Trophoblast cell (in vitro differentiated cells and primary cell): ENCODE results near the gene BHLHE40.

Experiments used
- DNase-seq, 2 donors: peaks; one replicate each; pipeline ENCODE4 v3.0.0-alpha.2; 2016
- H2AFZ ChIP-seq: 2 replicates; pipeline ENCODE4 v1.6.1; 2013; ENCODE audit warnings: low read length, moderate library complexity, mild to moderate bottlenecking; ENCODE audit not compliant: insufficient read depth, poor library complexity
- H2AK5ac ChIP-seq: 2 replicates; pipeline ENCODE4 v1.6.1; 2013; ENCODE audit warnings: mild to moderate bottlenecking, low read length
- H2BK120ac ChIP-seq: 2 replicates; pipeline ENCODE4 v1.6.1; 2013; ENCODE audit warnings: low read length, mild to moderate bottlenecking, moderate library complexity; ENCODE audit not compliant: insufficient read depth, poor library complexity
- H2BK12ac ChIP-seq: 2 replicates; pipeline ENCODE4 v1.6.1; 2013; ENCODE audit warnings: mild to moderate bottlenecking, low read length, moderate library complexity
- H2BK5ac ChIP-seq: 2 replicates; pipeline ENCODE4 v1.6.1; 2013; ENCODE audit warnings: low read length, low read depth, moderate library complexity, mild to moderate bottlenecking; ENCODE audit not compliant: poor library complexity
- H3K14ac ChIP-seq: 2 replicates; pipeline ENCODE4 v1.6.1; 2013; ENCODE audit warnings: mild to moderate bottlenecking, low read length
- H3K18ac ChIP-seq: 2 replicates; pipeline ENCODE4 v1.6.1; 2013; ENCODE audit warnings: mild to moderate bottlenecking, low read length
- H3K23ac ChIP-seq: 2 replicates; pipeline ENCODE4 v1.6.1; 2013; ENCODE audit warnings: low read length
- H3K27ac ChIP-seq: 2 replicates; pipeline ENCODE4 v1.5.1; 2013; ENCODE audit warnings: low read depth, mild to moderate bottlenecking, inconsistent platforms, low read length, moderate library complexity
- H3K27me3 ChIP-seq: 2 replicates; pipeline ENCODE4 v1.6.1; 2013; ENCODE audit warnings: inconsistent platforms, mild to moderate bottlenecking, low read length, moderate library complexity; ENCODE audit not compliant: insufficient read depth
- H3K36me3 ChIP-seq, 2 experiments: 1 replicate in 1 of 2; 2 replicates in 1 of 2; pipeline ENCODE4 v1.6.1; 2013; ENCODE audit warnings: low read length in 2 of 2, mild to moderate bottlenecking in 2 of 2, moderate library complexity in 1 of 2; ENCODE audit not compliant: insufficient read depth in 2 of 2, control insufficient read depth in 1 of 2
- H3K4ac ChIP-seq: 2 replicates; pipeline ENCODE4 v1.6.1; 2013; ENCODE audit warnings: low read depth, mild to moderate bottlenecking, low read length, moderate library complexity
- H3K4me1 ChIP-seq, 2 experiments: 1 replicate in 1 of 2; 2 replicates in 1 of 2; pipeline ENCODE4 v1.6.1; 2013; ENCODE audit warnings: low read length in 2 of 2, mild to moderate bottlenecking in 2 of 2, moderate library complexity in 1 of 2; ENCODE audit not compliant: insufficient read depth in 2 of 2, control insufficient read depth in 1 of 2
- H3K4me2 ChIP-seq: 2 replicates; pipeline ENCODE4 v1.6.1; 2013; ENCODE audit warnings: inconsistent platforms, mild to moderate bottlenecking, low read length, moderate library complexity
- H3K4me3 ChIP-seq: 2 replicates; pipeline ENCODE4 v1.5.1; 2013; ENCODE audit warnings: mild to moderate bottlenecking, low read depth, low read length, inconsistent platforms
- H3K79me1 ChIP-seq: one replicate; pipeline ENCODE4 v1.6.1; 2013; ENCODE audit warnings: low read length
- H3K79me2 ChIP-seq: 2 replicates; pipeline ENCODE4 v1.6.1; 2013; ENCODE audit warnings: low read length, mild to moderate bottlenecking; ENCODE audit not compliant: control insufficient read depth, insufficient read depth, poor library complexity
- H3K9ac ChIP-seq: 2 replicates; pipeline ENCODE4 v1.6.1; 2013; ENCODE audit warnings: mild to moderate bottlenecking, low read length
- H3K9me3 ChIP-seq: 2 replicates; pipeline ENCODE4 v1.6.1; 2013; ENCODE audit warnings: low read depth, mild to moderate bottlenecking, control low read depth, inconsistent platforms, low read length; ENCODE audit not compliant: insufficient read depth
- H4K12ac ChIP-seq: 2 replicates; pipeline ENCODE4 v1.6.1; 2013; ENCODE audit warnings: low read depth, mild to moderate bottlenecking, low read length, moderate library complexity
- H4K8ac ChIP-seq: 2 replicates; pipeline ENCODE4 v1.6.1; 2013; ENCODE audit warnings: low read depth, mild to moderate bottlenecking, low read length, moderate library complexity
- H4K91ac ChIP-seq: one replicate; pipeline ENCODE4 v1.6.1; 2013; ENCODE audit warnings: low read depth, mild to moderate bottlenecking, low read length, moderate library complexity
- WGBS: extraction: QIAGEN DNeasy Blood & Tissue Kit; methylation state at CpG from one replicate; pipeline ENCODE4 v1.1.7; 2013; ENCODE audit warnings: missing lambda C conversion rate; ENCODE audit not compliant: insufficient read length, insufficient coverage; ENCODE audit errors: extremely low coverage; 5-methylcytosine and 5-hydroxymethylcytosine counted together

Gene BHLHE40

DNA sequence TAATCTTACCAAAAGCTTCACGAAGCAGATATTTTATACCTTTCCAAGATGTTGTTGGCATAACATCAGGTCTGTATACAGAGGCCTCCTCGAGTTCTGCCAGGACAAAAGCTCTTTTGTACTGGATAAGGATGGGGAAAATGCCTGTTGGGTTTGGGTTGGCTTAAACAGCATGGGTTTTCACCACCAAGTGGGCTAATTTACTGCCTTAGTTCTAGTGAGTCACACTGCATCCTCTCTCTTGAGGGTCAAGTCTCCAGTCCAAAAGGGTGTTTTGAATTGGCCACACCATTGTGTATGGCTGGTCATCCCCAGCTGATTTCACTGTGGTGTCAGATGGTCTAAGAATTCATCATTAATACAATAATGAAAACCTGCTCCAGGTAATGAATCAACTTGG lies 26.1 kb upstream of the BHLHE40 start:
- H3K4me1 ChIP-seq, result no peaks in the 10 kb centered on the region
- no peak overlapping the region for H3K18ac ChIP-seq
- H2BK12ac ChIP-seq, result no peak overlapping the region
- DNase-seq, result no peak
- H2AFZ ChIP-seq, result no peak overlapping the region
- H3K27me3 ChIP-seq, result no peaks in the 10 kb centered on the region
- H3K27ac ChIP-seq, result no peak overlapping the region
- no peaks in the 10 kb centered on the region for H3K36me3 ChIP-seq
- H3K9ac ChIP-seq, result no peak overlapping the region
- no peak overlapping the region for H4K91ac ChIP-seq
- no peak overlapping the region for H2BK5ac ChIP-seq
- no peak overlapping the region for H3K23ac ChIP-seq
- H4K8ac ChIP-seq, result no peak overlapping the region
- no peaks in the 10 kb centered on the region for H3K79me2 ChIP-seq
- no peak overlapping the region for H3K14ac ChIP-seq
- no CpG with 5 or more reads among the region's 2 CpGs for WGBS
- H3K79me1 ChIP-seq, result no peaks in the 10 kb centered on the region
- no peak overlapping the region for H2BK120ac ChIP-seq
- H3K4me3 ChIP-seq, result no peak overlapping the region
- H3K9me3 ChIP-seq, result peaks cover 2% of the 10 kb centered on the region
- no peak overlapping the region for H2AK5ac ChIP-seq
- no peak overlapping the region for H3K4me2 ChIP-seq
- H3K4ac ChIP-seq, result no peak overlapping the region
- no peak overlapping the region for H4K12ac ChIP-seq

DNA sequence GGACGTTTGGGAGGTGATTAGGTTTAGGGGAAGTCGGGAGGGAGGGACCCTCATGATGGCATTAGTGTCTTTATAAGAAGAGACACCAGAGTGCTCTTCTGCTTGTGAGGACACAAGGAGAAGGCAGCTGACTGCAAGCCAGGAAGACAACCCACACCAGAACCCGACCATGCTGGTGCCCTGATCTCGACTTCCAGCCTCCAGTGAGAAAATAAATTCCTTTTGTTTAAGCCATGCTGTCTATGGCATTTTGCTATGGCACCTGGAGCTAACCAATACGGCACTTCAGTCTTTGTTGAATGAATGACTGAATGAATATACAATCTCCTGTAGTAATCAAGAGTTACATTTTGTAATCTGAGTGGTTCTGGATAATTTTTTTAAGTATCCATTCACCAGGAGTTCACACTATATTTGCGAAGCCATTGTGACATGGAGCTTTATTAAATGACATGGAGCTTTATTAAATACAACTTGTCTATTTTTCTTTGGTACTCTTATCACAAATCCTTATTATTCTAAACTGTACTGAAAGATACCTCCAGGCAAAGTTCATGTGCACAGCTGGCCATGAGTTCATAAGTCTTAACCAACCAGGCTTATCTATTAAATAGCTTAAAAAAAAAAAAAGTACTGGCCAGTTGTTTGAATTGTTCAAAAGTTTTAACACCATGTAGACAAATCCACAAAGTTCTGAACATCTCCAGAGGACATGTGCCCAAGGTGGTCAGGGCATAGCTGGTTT lies 24.8 kb upstream of the BHLHE40 start:
- Histone ChIP-seq H2AK5ac (no peak overlapping the region), H3K27ac (no peak overlapping the region), H3K79me1 (no peaks in the 10 kb centered on the region), H3K79me2 (no peaks in the 10 kb centered on the region), H2BK120ac (no peak overlapping the region), H3K27me3 (no peaks in the 10 kb centered on the region), H3K4ac (no peak overlapping the region), H4K91ac (no peak overlapping the region), H2AFZ (no peak overlapping the region), H3K23ac (no peak overlapping the region), H4K8ac (no peak overlapping the region), H3K4me3 (no peak overlapping the region), H3K9me3 (peaks cover 2% of the 10 kb centered on the region), H4K12ac (no peak overlapping the region), H3K36me3 (no peaks in the 10 kb centered on the region), H3K9ac (no peak overlapping the region), H3K18ac (no peak overlapping the region), H3K4me1 (no peaks in the 10 kb centered on the region), H3K14ac (no peak overlapping the region), H3K4me2 (no peak overlapping the region), H2BK5ac (no peak overlapping the region), H2BK12ac (peak overlapping the region; percentile 36)
- peak; percentile 97 to 98 for DNase-seq
- WGBS, result no CpG with 5 or more reads among the region's 6 CpGs

DNA sequence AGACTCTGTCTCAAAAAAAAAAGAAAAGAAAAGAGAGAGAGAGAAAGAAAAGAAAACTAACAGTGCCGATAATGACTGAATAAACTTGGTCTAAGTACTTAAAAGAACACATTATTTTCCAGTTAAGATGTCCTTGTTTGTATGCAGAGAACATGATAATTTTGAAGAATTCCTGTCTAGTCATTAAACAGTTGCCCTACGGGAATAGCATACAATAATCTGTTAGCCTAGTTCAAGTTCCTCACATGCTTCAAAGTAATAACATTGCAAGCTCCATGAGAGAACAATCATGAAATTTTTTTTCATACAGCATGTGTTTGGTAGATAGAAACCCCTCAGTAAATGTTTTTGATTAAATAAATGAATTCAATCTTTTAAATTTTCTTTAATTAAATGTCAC lies 23.1 kb upstream of the BHLHE40 start:
- Histone ChIP-seq H2BK12ac (no peak overlapping the region), H3K4me3 (no peak overlapping the region), H3K4ac (no peak overlapping the region), H4K8ac (no peak overlapping the region), H3K23ac (no peak overlapping the region), H3K27ac (no peak overlapping the region), H3K4me1 (no peaks in the 10 kb centered on the region), H2AK5ac (no peak overlapping the region), H3K9me3 (peaks cover 2% of the 10 kb centered on the region), H3K18ac (no peak overlapping the region), H4K12ac (no peak overlapping the region), H4K91ac (no peak overlapping the region), H3K27me3 (no peaks in the 10 kb centered on the region), H2BK5ac (no peak overlapping the region), H2BK120ac (no peak overlapping the region), H3K79me2 (no peaks in the 10 kb centered on the region), H2AFZ (no peak overlapping the region), H3K14ac (no peak overlapping the region), H3K9ac (no peak overlapping the region), H3K4me2 (no peak overlapping the region), H3K36me3 (no peaks in the 10 kb centered on the region), H3K79me1 (no peaks in the 10 kb centered on the region)
- no CpG with 5 or more reads among the region's 2 CpGs for WGBS
- DNase-seq, result peak in 1 of 2 donors; percentile 76

DNA sequence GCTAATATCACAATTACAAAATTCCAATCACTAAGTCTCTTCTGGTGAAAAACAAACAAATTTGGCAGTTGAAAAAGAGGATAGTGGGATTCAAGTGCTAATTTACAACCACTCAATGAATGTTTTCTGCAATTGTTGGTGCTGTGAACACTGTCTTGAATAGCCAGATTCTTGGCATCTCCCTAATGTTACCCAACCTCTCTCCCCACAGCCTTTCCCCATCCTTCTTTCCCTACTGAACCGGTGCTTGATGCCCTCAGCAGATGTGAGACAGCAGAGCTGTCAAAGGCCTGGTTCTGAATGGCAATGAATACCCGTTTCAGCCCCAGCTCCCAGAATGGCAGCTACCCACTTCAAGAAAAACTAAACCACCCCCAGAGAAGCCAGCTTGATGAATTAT lies 22.5 kb upstream of the BHLHE40 start:
- H3K79me1 ChIP-seq, result no peaks in the 10 kb centered on the region
- DNase-seq, result peak in 1 of 2 donors; percentile 20
- no peaks in the 10 kb centered on the region for H3K4me1 ChIP-seq
- no peak overlapping the region for H4K91ac ChIP-seq
- no peak overlapping the region for H3K23ac ChIP-seq
- H3K18ac ChIP-seq, result no peak overlapping the region
- H3K9ac ChIP-seq, result no peak overlapping the region
- peaks cover 2% of the 10 kb centered on the region for H3K9me3 ChIP-seq
- no peak overlapping the region for H2BK12ac ChIP-seq
- no peaks in the 10 kb centered on the region for H3K79me2 ChIP-seq
- no peaks in the 10 kb centered on the region for H3K27me3 ChIP-seq
- H4K12ac ChIP-seq, result no peak overlapping the region
- no peak overlapping the region for H2BK5ac ChIP-seq
- H3K36me3 ChIP-seq, result no peaks in the 10 kb centered on the region
- H3K27ac ChIP-seq, result no peak overlapping the region
- H3K14ac ChIP-seq, result no peak overlapping the region
- H3K4ac ChIP-seq, result no peak overlapping the region
- WGBS, result no CpG with 5 or more reads among the region's 2 CpGs
- peak overlapping the region; percentile 47 for H2AK5ac ChIP-seq
- H2BK120ac ChIP-seq, result peak overlapping the region; percentile 60
- no peak overlapping the region for H3K4me3 ChIP-seq
- no peak overlapping the region for H4K8ac ChIP-seq
- H2AFZ ChIP-seq, result no peak overlapping the region
- no peak overlapping the region for H3K4me2 ChIP-seq
